ENCODE data around the gene APOA1.

The APOA1 gene

GRCh38 chr11:116788975-116789374, 48.4 kb downstream of the APOA1 start:
- DNase-seq (ENCODE audit: low read depth in 3 of 3), result no peak

GRCh38 chr11:116788534-116788933, 48.9 kb downstream of the APOA1 start:
- no peak for DNase-seq (ENCODE audit: low read depth in 3 of 3)

GRCh38 chr11:116787786-116788486, 49.5 kb downstream of the APOA1 start, which contains the start of gene ZPR1:
Gene ZPR1, minus strand, starts transcription at chr11:116788023. Its CDS starts 33 bp downstream, at chr11:116787990.
- DNase-seq (ENCODE audit: low read depth in 3 of 3), result peak; percentile 63 to 79 (median 72)

GRCh38 chr11:116787436-116787785, 50.0 kb downstream of the APOA1 start:
- no peak for DNase-seq (ENCODE audit: low read depth in 3 of 3)

- DNase-seq (ENCODE audit: low read depth in 3 of 3), result no peak
These were observed 50.5 kb downstream of the APOA1 start for GRCh38 chr11:116786966-116787365.

GRCh38 chr11:116786326-116786725, 51.1 kb downstream of the APOA1 start:
- DNase-seq (ENCODE audit: low read depth in 3 of 3), result no peak

All from stimulated activated CD4-positive, alpha-beta T cell treated with anti-CD3 and anti-CD28 coated beads, TNF-alpha, amount 100 ng/mL, for 48 hours (primary cell).